Endothelial cell of umbilical vein (primary cell): ENCODE measurements around the gene CBLC. TPM values are rescaled to one million over a fixed set of nuclear protein-coding genes. Genes with fewer than 3 reads are reported as not detected.
A peak's percentile ranks its signal among the peaks of the same experiment; 100 is the strongest.

Experiments used
- BruUV-seq: library from RNA; stranded (reverse); fragments of 400-500 nt; replicated peaks from 2 replicates; lab custom pipeline; 2021; lab: Mats Ljungman, UMichigan
- CTCF ChIA-PET: fragments of 300-600, 350-600 bp; sonication (Branson Sonifier 250); formaldehyde crosslinking; loops from one replicate; lab custom pipeline; 2021; ENCODE audit warnings: antibody characterized with exemption, inconsistent platforms; lab: Charles Lee
- POLR2A ChIA-PET: fragments of 300-600, 350-600 bp; sonication (Branson Sonifier 250); formaldehyde crosslinking; loops from one replicate; lab custom pipeline; 2021; ENCODE audit warnings: antibody characterized with exemption, inconsistent platforms; lab: Charles Lee
- DNase-seq: peaks from one replicate; pipeline ENCODE4 v3.0.0-alpha.2; 2011; ENCODE audit warnings: low read depth, low spot score
- FAIRE-seq: peaks from 2 replicates; lab custom pipeline; 2011; peaks lifted over from hg19 to GRCh38; lab: Jason Lieb, UNC
- H2AFZ ChIP-seq: 2 replicates; pipeline ENCODE4 v1.6.0; 2012; ENCODE audit warnings: low read depth, low read length, control low read depth, inconsistent platforms
- H3K27ac ChIP-seq: 2 replicates; pipeline ENCODE4 v1.5.1; 2011; ENCODE audit warnings: low read depth, mild to moderate bottlenecking, control low read depth, low read length, moderate library complexity; ENCODE audit not compliant: insufficient read depth
- H3K27me3 ChIP-seq, 2 experiments: 2 replicates each; pipeline versions ENCODE4 v1.6.0 to v1.6.1; 2011; ENCODE audit warnings: low read length in 2 of 2, mixed read lengths in 1 of 2; ENCODE audit not compliant: control insufficient read depth in 2 of 2, insufficient read depth in 2 of 2
- H3K36me3 ChIP-seq, 2 experiments: 2 replicates in 1 of 2; 3 replicates in 1 of 2; pipeline ENCODE4 v1.5.1; 2011; ENCODE audit warnings: low read length in 2 of 2, mild to moderate bottlenecking in 1 of 2, moderate library complexity in 1 of 2; ENCODE audit not compliant: control insufficient read depth in 2 of 2, insufficient read depth in 2 of 2; ENCODE audit errors: extremely low read depth in 1 of 2
- H3K4me1 ChIP-seq: 3 replicates; pipeline ENCODE4 v1.5.1; 2011; ENCODE audit warnings: mild to moderate bottlenecking, low read length; ENCODE audit not compliant: control insufficient read depth, insufficient read depth; ENCODE audit errors: extremely low read depth
- H3K4me2 ChIP-seq: 2 replicates; pipeline ENCODE4 v1.6.1; 2011; ENCODE audit warnings: low read length, control low read depth, mixed read lengths; ENCODE audit not compliant: insufficient read depth
- H3K4me3 ChIP-seq, 3 experiments: fragments of 200-600 bp in 1 of 3; sonication (generic), shearing (Covaris generic) in 1 of 3; replicated peaks in 1 of 3; 2 replicates each; pipeline ENCODE4 v1.5.1; 2011 to 2016; ENCODE audit warnings: control low read depth in 3 of 3, low read length in 3 of 3, mild to moderate bottlenecking in 2 of 3, inconsistent platforms in 1 of 3, low read depth in 1 of 3, moderate library complexity in 1 of 3; ENCODE audit not compliant: insufficient read depth in 1 of 3
- H3K79me2 ChIP-seq: 2 replicates; pipeline ENCODE4 v1.6.0; 2012; ENCODE audit warnings: low read length, inconsistent platforms; ENCODE audit not compliant: control insufficient read depth, insufficient read depth
- H3K9ac ChIP-seq: replicated peaks from 2 replicates; pipeline ENCODE3; 2011; ENCODE audit warnings: low read length, control low read depth; ENCODE audit not compliant: insufficient read depth; ENCODE audit errors: extremely low read depth
- H3K9me1 ChIP-seq: replicated peaks from 3 replicates; pipeline ENCODE4 v1.6.0; 2011; ENCODE audit warnings: mild to moderate bottlenecking, low read length; ENCODE audit not compliant: control insufficient read depth, insufficient read depth; ENCODE audit errors: extremely low read depth
- H3K9me3 ChIP-seq: replicated peaks from 2 replicates; pipeline ENCODE4 v1.5.1; 2012; ENCODE audit warnings: low read length, inconsistent platforms; ENCODE audit not compliant: control insufficient read depth, insufficient read depth
- H4K20me1 ChIP-seq: replicated peaks from 2 replicates; pipeline ENCODE3; 2011; ENCODE audit warnings: mild to moderate bottlenecking, low read length; ENCODE audit not compliant: control insufficient read depth, insufficient read depth; ENCODE audit errors: extremely low read depth
- GATA2 ChIP-seq: IDR thresholded peaks from 2 replicates; pipeline ENCODE4 v1.7.0; 2011; ENCODE audit warnings: low read depth, mild to moderate bottlenecking, moderate library complexity, mixed read lengths, low read length; ENCODE audit not compliant: insufficient read length, insufficient read depth
- JUN ChIP-seq: IDR thresholded peaks from 2 replicates; pipeline ENCODE4 v1.6.1; 2011; ENCODE audit warnings: borderline replicate concordance, low read depth; ENCODE audit not compliant: insufficient read length, insufficient read depth
- MYC ChIP-seq: IDR thresholded peaks from one replicate; pipeline ENCODE4 v1.6.1; 2011; ENCODE audit warnings: mild to moderate bottlenecking, low read depth, low read length
- POLR2A ChIP-seq: IDR thresholded peaks from 2 replicates; pipeline ENCODE4 v1.6.1; 2012; ENCODE audit warnings: low read depth, mild to moderate bottlenecking, control low read depth, low read length
- POLR2AphosphoS5 ChIP-seq: IDR thresholded peaks from 2 replicates; pipeline ENCODE4 v1.6.1; 2012; ENCODE audit warnings: low read depth, mild to moderate bottlenecking, control low read depth, low read length, moderate library complexity; ENCODE audit not compliant: insufficient read depth
- dilution Hi-C: fragments of 300-500 bp; cut with MboI; formaldehyde crosslinking; loops from one replicate; pipeline ENCODE4 v1.15.0; 2019; ENCODE audit warnings: low sequenced_read_pairs; ENCODE audit not compliant: extremely low pct_ligation_motif_present
- intact Hi-C: fragments of 100-400 bp; cut with micrococcal nuclease; formaldehyde crosslinking; loops from one replicate; pipeline ENCODE4 v1.10.0; 2022
- polyA plus RNA-seq, 4 experiments: library from polyadenylated mRNA; depleted of rRNA in 3 of 4; stranded (reverse) in 3 of 4; unstranded in 1 of 4; fragments of >200 nt; gene quantifications; 2 replicates each; pipeline versions ENCODE4 v1.2.1 to v1.2.3, GENCODE V29; 2011 to 2012; ENCODE audit warnings: missing spikeins in 1 of 4
- total RNA-seq: library from RNA; stranded (reverse); gene quantifications from 2 replicates; pipeline ENCODE4 v1.2.3, GENCODE V29; 2021
- TF ChIP-seq, protein P1 (sequence below), 2 donors: IDR thresholded peaks; 1 replicate in 1 of 2; 2 replicates in 1 of 2; pipeline ENCODE4 v1.5.1; 2011; ENCODE audit warnings: low read length in 2 of 2, mild to moderate bottlenecking in 2 of 2, moderate library complexity in 2 of 2, control low read depth in 1 of 2, inconsistent platforms in 1 of 2, low read depth in 1 of 2; ENCODE audit not compliant: insufficient read depth in 1 of 2; ENCODE audit errors: extremely low read depth in 1 of 2

The CBLC gene
- total and polyA plus RNA-seq, 2 donors (not counting 3 experiments of a cell fraction or from before 2014, with no cell fraction given), result 0.04 TPM; not detected in 1

DNA sequence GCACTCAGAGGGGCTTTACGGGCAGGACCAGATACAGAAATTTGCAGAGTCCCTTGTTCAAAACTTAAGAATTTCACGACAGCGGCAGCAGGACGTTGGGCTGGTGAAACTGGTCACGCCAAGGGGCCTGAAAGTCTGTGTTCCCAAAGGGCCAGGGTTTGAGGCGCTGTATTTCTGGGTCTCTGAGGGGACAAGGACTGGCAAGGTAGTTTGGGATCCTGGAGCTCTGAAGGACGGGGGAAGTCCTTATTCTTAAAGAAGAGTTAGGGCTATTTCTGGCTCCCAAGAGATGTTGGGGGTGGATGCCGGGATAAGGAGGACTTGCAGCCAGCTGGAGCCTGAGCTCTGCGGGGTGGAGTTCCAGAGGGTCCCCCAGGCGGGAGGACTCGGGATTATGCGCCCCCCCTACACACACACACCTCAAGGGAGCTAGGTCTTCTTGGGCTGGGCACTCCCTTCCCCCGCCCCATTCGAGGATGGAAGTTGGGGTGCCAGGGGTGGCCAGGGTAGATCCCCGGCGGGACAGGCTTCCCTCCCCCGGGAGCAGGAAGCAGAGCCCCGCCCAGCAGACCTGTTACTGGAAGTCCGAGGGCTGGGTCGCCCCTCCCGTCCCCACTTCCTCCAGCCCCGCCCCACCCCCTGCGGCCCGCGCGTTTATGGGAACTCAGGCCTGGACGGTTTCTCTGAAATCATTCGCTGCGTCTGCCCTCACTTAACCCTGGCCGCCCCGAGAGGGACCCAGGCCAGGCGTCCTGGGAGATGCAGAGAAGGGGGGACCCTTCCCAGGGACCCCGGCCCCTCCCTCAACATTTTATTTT is 23.5 kb upstream of the CBLC start:
- H3K4me1 ChIP-seq, result peaks cover 46% of the 10 kb centered on the region

More for the DNA sequence above, 23.5 kb upstream of the CBLC start:
- peaks cover 0 to 18% of the 10 kb centered on the region in 2 experiments for H3K36me3 ChIP-seq
- peaks cover 23% of the 10 kb centered on the region for H3K79me2 ChIP-seq
- no peaks in the 10 kb centered on the region for H3K9me1 ChIP-seq
- H3K27ac ChIP-seq, result peak overlapping the region; percentile 86
- H2AFZ ChIP-seq, result no peak overlapping the region
- H3K4me2 ChIP-seq, result peak overlapping the region; percentile 71
- no peaks in the 10 kb centered on the region for H3K9me3 ChIP-seq
- H3K4me3 ChIP-seq, result peak overlapping the region in 2 of 3 experiments; percentile 17 to 33
- TF ChIP-seq MYC, result no peak
- TF ChIP-seq JUN, result no peak
- peak; percentile 54 for TF ChIP-seq POLR2AphosphoS5
- TF ChIP-seq POLR2A, result peak; percentile 63
- no peak for TF ChIP-seq GATA2
- TF ChIP-seq, protein P1, sequence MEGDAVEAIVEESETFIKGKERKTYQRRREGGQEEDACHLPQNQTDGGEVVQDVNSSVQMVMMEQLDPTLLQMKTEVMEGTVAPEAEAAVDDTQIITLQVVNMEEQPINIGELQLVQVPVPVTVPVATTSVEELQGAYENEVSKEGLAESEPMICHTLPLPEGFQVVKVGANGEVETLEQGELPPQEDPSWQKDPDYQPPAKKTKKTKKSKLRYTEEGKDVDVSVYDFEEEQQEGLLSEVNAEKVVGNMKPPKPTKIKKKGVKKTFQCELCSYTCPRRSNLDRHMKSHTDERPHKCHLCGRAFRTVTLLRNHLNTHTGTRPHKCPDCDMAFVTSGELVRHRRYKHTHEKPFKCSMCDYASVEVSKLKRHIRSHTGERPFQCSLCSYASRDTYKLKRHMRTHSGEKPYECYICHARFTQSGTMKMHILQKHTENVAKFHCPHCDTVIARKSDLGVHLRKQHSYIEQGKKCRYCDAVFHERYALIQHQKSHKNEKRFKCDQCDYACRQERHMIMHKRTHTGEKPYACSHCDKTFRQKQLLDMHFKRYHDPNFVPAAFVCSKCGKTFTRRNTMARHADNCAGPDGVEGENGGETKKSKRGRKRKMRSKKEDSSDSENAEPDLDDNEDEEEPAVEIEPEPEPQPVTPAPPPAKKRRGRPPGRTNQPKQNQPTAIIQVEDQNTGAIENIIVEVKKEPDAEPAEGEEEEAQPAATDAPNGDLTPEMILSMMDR (IDR thresholded peaks at IDR 0.05; ENCODE audit: extremely low read depth in 1 of 2, insufficient read depth in 1 of 2, low read depth in 1 of 2, low read length in 2 of 2), result no peak
- H3K27me3 ChIP-seq, result no peaks in the 10 kb centered on the region
- H4K20me1 ChIP-seq, result no peaks in the 10 kb centered on the region
- intact Hi-C loops (loop anchor here (2.0 kb wide), 1 partner anchor 35 kb away; no protein-coding TSS in a partner anchor), dilution Hi-C loops (no loop called here)
- no TSS peak for BruUV-seq
- POLR2A ChIA-PET, result interaction anchor here (0.6 to 1.0 kb wide), 2 partner anchors 8 to 12 kb away, joined by 3 to 5 read pairs; no protein-coding TSS in a partner anchor
- FAIRE-seq (peak; percentile 78), DNase-seq (peak; percentile 55)
- H3K9ac ChIP-seq, result peak overlapping the region; percentile 46
- CTCF ChIA-PET, result interaction anchor here (1.1 to 4.9 kb wide), 6 partner anchors 12 to 65 kb away, joined by 3 to 71 read pairs (median 10); no protein-coding TSS in a partner anchor
